Astrocyte (in vitro differentiated cells and primary cell): ENCODE results near the gene FAM9B.

Experiments
- EZH2 ChIP-seq: IDR thresholded peaks from 2 replicates; pipeline ENCODE4 v1.6.1; 2012; ENCODE audit warnings: mild to moderate bottlenecking, low read length, inconsistent platforms; ENCODE audit not compliant: insufficient read depth
- TF ChIP-seq, protein P1 (sequence below): IDR thresholded peaks from 2 replicates; pipeline ENCODE4 v1.5.1; 2011; ENCODE audit warnings: low read depth, mild to moderate bottlenecking, inconsistent platforms, low read length, moderate library complexity; ENCODE audit not compliant: insufficient read depth

- TF ChIP-seq, protein P1, sequence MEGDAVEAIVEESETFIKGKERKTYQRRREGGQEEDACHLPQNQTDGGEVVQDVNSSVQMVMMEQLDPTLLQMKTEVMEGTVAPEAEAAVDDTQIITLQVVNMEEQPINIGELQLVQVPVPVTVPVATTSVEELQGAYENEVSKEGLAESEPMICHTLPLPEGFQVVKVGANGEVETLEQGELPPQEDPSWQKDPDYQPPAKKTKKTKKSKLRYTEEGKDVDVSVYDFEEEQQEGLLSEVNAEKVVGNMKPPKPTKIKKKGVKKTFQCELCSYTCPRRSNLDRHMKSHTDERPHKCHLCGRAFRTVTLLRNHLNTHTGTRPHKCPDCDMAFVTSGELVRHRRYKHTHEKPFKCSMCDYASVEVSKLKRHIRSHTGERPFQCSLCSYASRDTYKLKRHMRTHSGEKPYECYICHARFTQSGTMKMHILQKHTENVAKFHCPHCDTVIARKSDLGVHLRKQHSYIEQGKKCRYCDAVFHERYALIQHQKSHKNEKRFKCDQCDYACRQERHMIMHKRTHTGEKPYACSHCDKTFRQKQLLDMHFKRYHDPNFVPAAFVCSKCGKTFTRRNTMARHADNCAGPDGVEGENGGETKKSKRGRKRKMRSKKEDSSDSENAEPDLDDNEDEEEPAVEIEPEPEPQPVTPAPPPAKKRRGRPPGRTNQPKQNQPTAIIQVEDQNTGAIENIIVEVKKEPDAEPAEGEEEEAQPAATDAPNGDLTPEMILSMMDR, result no peak
- TF ChIP-seq EZH2, result no peak
These were observed 45.5 kb downstream of the FAM9B start for GRCh38 chrX:8988446-8988845.
